Lower leg skin (tissue), 3 donors: ENCODE data around the gene CCDC47.

ENCODE experiments used
- CTCF ChIP-seq, 3 donors: fragments of 450-650 bp; IDR thresholded peaks; one replicate each; pipeline ENCODE4 v1.5.1; 2016; ENCODE audit warnings: antibody characterized with exemption in 3 of 3, mild to moderate bottlenecking in 3 of 3, moderate library complexity in 2 of 3
- POLR2A ChIP-seq, 2 donors: fragments of 450-650 bp; IDR thresholded peaks; one replicate each; pipeline ENCODE4 v1.6.1; 2016 to 2017; ENCODE audit warnings: antibody characterized with exemption in 2 of 2, mild to moderate bottlenecking in 1 of 2, moderate library complexity in 1 of 2

- TF ChIP-seq CTCF (IDR thresholded peaks at IDR 0.05) (no peak), POLR2A (IDR thresholded peaks at IDR 0.05) (no peak)
Measured at GRCh38 chr17:63786971-63787711, 13.7 kb upstream of the CCDC47 start.
